GOT3 (cell line): ENCODE results near the gene IKZF3.
"Not testable (repeated sequence)": the region's sequence is repeated elsewhere in the genome, so short reads cannot be mapped to it uniquely, and the experiment has no call there.

Source experiments
- DNase-seq: peaks from one replicate; lab custom pipeline; 2025; ENCODE audit warnings: mixed read lengths; lab: John Stamatoyannopoulos, UW

The IKZF3 gene

GRCh38 chr17:39716879-39717536, 147.1 kb downstream of the IKZF3 start:
- no peak for DNase-seq

- DNase-seq = no peak
These were observed 147.9 kb downstream of the IKZF3 start for GRCh38 chr17:39716073-39716818.

DNA sequence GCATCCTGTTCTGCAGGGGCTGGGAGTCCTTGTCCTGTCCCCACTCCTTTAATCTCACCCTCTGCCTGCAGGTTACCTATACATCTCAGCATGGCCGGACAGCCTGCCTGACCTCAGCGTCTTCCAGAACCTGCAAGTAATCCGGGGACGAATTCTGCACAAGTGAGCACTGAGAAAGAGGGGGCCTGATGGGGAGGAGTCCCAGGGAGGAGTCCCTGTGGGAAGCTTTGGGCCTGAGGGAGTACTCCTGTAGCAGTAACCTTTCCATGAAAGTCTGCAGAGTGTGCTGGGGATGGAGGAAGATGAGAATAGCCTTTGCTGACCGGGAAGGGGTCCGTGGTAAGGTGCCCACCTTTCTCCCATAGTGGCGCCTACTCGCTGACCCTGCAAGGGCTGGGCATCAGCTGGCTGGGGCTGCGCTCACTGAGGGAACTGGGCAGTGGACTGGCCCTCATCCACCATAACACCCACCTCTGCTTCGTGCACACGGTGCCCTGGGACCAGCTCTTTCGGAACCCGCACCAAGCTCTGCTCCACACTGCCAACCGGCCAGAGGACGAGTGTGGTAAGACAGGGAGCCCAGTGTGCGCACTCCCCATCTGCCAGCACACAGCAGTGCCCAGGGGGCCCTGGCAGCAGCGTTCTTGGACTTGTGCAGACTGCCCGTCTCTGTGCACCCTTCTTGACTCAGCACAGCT, 148.6 kb downstream of the IKZF3 start:
- no peak for DNase-seq

- no peak for DNase-seq
These were observed 149.9 kb downstream of the IKZF3 start for GRCh38 chr17:39714234-39714633.

DNA sequence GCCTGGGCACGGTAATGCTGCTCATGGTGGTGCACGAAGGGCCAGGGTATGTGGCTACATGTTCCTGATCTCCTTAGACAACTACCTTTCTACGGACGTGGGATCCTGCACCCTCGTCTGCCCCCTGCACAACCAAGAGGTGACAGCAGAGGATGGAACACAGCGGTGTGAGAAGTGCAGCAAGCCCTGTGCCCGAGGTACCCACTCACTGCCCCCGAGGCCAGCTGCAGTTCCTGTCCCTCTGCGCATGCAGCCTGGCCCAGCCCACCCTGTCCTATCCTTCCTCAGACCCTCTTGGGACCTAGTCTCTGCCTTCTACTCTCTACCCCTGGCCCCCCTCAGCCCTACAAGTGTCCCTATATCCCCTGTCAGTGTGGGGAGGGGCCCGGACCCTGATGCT, 152.3 kb downstream of the IKZF3 start:
- DNase-seq = no peak

- not testable (repeated sequence) for DNase-seq
These were observed 153.0 kb downstream of the IKZF3 start for GRCh38 chr17:39711071-39711470.

DNA sequence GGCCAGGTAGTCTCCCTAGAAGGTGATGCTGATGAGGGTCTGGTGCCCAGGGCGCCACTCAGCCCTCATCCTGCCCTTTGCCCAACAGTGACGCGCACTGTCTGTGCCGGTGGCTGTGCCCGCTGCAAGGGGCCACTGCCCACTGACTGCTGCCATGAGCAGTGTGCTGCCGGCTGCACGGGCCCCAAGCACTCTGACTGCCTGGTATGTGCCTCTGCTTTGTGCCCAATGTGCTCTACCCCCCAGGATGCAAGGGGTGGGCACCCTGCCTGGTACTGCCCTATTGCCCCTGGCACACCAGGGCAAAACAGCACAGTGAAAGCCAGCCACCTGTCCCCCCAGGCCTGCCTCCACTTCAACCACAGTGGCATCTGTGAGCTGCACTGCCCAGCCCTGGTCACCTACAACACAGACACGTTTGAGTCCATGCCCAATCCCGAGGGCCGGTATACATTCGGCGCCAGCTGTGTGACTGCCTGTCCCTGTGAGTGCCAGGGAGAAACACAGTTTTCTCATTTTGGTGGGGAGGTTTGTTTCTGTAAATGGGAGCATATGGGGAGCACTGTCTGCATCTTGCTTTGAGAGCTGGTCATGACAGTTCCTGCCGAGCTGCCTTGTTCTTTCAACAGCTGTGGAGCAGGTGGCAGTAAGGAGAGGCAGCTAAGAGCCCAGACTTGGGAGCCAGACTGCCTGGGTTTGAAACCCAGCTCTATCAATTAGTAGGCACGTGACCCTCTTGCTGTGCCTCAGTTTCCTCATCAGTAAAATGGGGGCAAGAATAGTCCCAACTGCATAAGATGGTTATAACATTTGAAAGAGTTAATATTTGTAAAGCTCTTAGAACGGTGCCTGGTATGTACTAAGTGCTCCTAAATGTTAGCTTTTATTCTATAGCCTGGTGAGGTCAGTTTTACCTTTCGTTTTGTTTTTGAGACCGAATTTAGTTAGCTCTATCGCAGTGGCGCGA, 153.8 kb downstream of the IKZF3 start:
- DNase-seq = no peak

GRCh38 chr17:39709319-39709997, 154.7 kb downstream of the IKZF3 start:
- no peak for DNase-seq
